ENCODE data around the gene PPM1F. TPM values are rescaled to one million over a fixed set of nuclear protein-coding genes. Genes with fewer than 3 reads are reported as not detected.

Gene PPM1F
- polyA plus RNA-seq, 1 donor (not counting 4 experiments of a cell fraction or from before 2014, with no cell fraction given) = 18.2 TPM

- peaks cover 7% of the 10 kb centered on the region for H4K20me1 ChIP-seq (ENCODE audit: control insufficient read depth, extremely low read depth, insufficient read depth, low read length)
Observed at GRCh38 chr22:21974058-21974649, 21.5 kb upstream of the PPM1F start.

GRCh38 chr22:21972806-21973205, 20.2 kb upstream of the PPM1F start:
- dilution Hi-C loops (cut with MboI; ENCODE audit: extremely low pct_ligation_motif_present, low sequenced_read_pairs) = no loop called here
- H3K4me2 ChIP-seq (ENCODE audit: control insufficient read depth, extremely low read depth, insufficient read depth, low read depth, low read length) = no peak overlapping the region
- H3K27me3 ChIP-seq (ENCODE audit: control insufficient read depth, extremely low read depth, insufficient read depth, low read length) = no peaks in the 10 kb centered on the region
- no peaks in the 10 kb centered on the region for H3K9me3 ChIP-seq (ENCODE audit: control insufficient read depth, low read depth, low read length)
- no peaks in the 10 kb centered on the region for H3K9me1 ChIP-seq (ENCODE audit: control insufficient read depth, extremely low read depth, insufficient read depth, low read length)
- H3K4me1 ChIP-seq (ENCODE audit: control insufficient read depth, extremely low read depth, insufficient read depth, low read length) = peaks cover 6% of the 10 kb centered on the region
- H3K36me3 ChIP-seq (ENCODE audit: control insufficient read depth in 2 of 2, extremely low read depth in 1 of 2, insufficient read depth in 2 of 2, low read length in 2 of 2) = peaks cover 44 to 59% of the 10 kb centered on the region in 2 experiments
- H3K79me2 ChIP-seq (ENCODE audit: control insufficient read depth, insufficient read depth, low read length) = peaks cover 8% of the 10 kb centered on the region
- H3K27ac ChIP-seq (ENCODE audit: control insufficient read depth, insufficient read depth, low read length) = no peak overlapping the region
- peaks cover 7% of the 10 kb centered on the region for H4K20me1 ChIP-seq (ENCODE audit: control insufficient read depth, extremely low read depth, insufficient read depth, low read length)
- no peak for DNase-seq (ENCODE audit: low read depth, low spot score)
- FAIRE-seq = no peak
- TF ChIP-seq EZH2 (IDR thresholded peaks at IDR 0.05; ENCODE audit: low read length) (no peak), CTCF (optimal IDR thresholded peaks at IDR 0.05 in 1 of 3, IDR thresholded peaks at IDR 0.05 in 1 of 3, conservative IDR thresholded peaks at IDR 0.05 in 1 of 3; ENCODE audit: extremely low read depth in 1 of 3, insufficient read depth in 2 of 3, low read length in 3 of 3) (no peak)
- no peak overlapping the region for H3K4me3 ChIP-seq (ENCODE audit: control insufficient read depth in 2 of 3, extremely low read depth in 1 of 3, insufficient read depth in 2 of 3, low read depth in 1 of 3, low read length in 3 of 3)
- no peak overlapping the region for H3K9ac ChIP-seq (ENCODE audit: control insufficient read depth, extremely low read depth, insufficient read depth, low read length)
- H2AFZ ChIP-seq (ENCODE audit: control insufficient read depth, low read length) = no peak overlapping the region

More at GRCh38 chr22:21974058-21974649, 21.5 kb upstream of the PPM1F start:
- H3K4me1 ChIP-seq (ENCODE audit: control insufficient read depth, extremely low read depth, insufficient read depth, low read length) = peaks cover 6% of the 10 kb centered on the region
- no peak overlapping the region for H3K27ac ChIP-seq (ENCODE audit: control insufficient read depth, insufficient read depth, low read length)
- peaks cover 42 to 53% of the 10 kb centered on the region in 2 experiments for H3K36me3 ChIP-seq (ENCODE audit: control insufficient read depth in 2 of 2, extremely low read depth in 1 of 2, insufficient read depth in 2 of 2, low read length in 2 of 2)
- H3K9ac ChIP-seq (ENCODE audit: control insufficient read depth, extremely low read depth, insufficient read depth, low read length) = no peak overlapping the region
- H3K4me2 ChIP-seq (ENCODE audit: control insufficient read depth, extremely low read depth, insufficient read depth, low read depth, low read length) = no peak overlapping the region
- H3K9me1 ChIP-seq (ENCODE audit: control insufficient read depth, extremely low read depth, insufficient read depth, low read length) = no peaks in the 10 kb centered on the region
- dilution Hi-C loops (cut with MboI; ENCODE audit: extremely low pct_ligation_motif_present, low sequenced_read_pairs) = no loop called here
- no peak overlapping the region for H3K4me3 ChIP-seq (ENCODE audit: control insufficient read depth in 2 of 3, extremely low read depth in 1 of 3, insufficient read depth in 2 of 3, low read depth in 1 of 3, low read length in 3 of 3)
- H3K79me2 ChIP-seq (ENCODE audit: control insufficient read depth, insufficient read depth, low read length) = peaks cover 13% of the 10 kb centered on the region
- DNase-seq (ENCODE audit: low read depth, low spot score) = no peak
- TF ChIP-seq EZH2 (IDR thresholded peaks at IDR 0.05; ENCODE audit: low read length) = no peak
- no peaks in the 10 kb centered on the region for H3K27me3 ChIP-seq (ENCODE audit: control insufficient read depth, extremely low read depth, insufficient read depth, low read length)
- H2AFZ ChIP-seq (ENCODE audit: control insufficient read depth, low read length) = no peak overlapping the region
- FAIRE-seq = no peak
- H3K9me3 ChIP-seq (ENCODE audit: control insufficient read depth, low read depth, low read length) = no peaks in the 10 kb centered on the region

Data from keratinocyte (primary cell).